OCI-LY7 (cell line): ENCODE results near the gene LUZP1. TPM values are rescaled to one million over a fixed set of nuclear protein-coding genes. Genes with fewer than 3 reads are reported as not detected.

ENCODE experiments used
- BruUV-seq: library from RNA; stranded (reverse); fragments of 400-500 nt; replicated peaks from 2 replicates; lab custom pipeline; 2021; lab: Mats Ljungman, UMichigan
- CTCF ChIA-PET: fragments of 300-600 bp; sonication (Branson Sonifier 250); formaldehyde crosslinking; loops from one replicate; lab custom pipeline; 2022; ENCODE audit warnings: antibody characterized with exemption; ENCODE audit not compliant: unreplicated experiment; lab: Charles Lee
- POLR2A ChIA-PET: fragments of 300-600 bp; sonication (Branson Sonifier 250); formaldehyde crosslinking; loops from one replicate; lab custom pipeline; 2022; ENCODE audit warnings: antibody characterized with exemption; lab: Charles Lee
- DNase-seq: peaks from one replicate; pipeline ENCODE4 v3.0.0-alpha.2; 2015; ENCODE audit warnings: low spot score
- H2AFZ ChIP-seq: fragments of 200-600 bp; sonication (generic), shearing (Covaris generic); 2 replicates; pipeline ENCODE4 v1.6.1; 2014; ENCODE audit warnings: mild to moderate bottlenecking, antibody characterized with exemption, low read length, moderate library complexity
- H3K27ac ChIP-seq: fragments of 200-600 bp; sonication (generic); 2 replicates; pipeline ENCODE4 v1.5.1; 2014; ENCODE audit warnings: mixed run types, low read depth, mild to moderate bottlenecking, moderate library complexity, low read length, inconsistent platforms; ENCODE audit not compliant: poor library complexity, severe bottlenecking
- H3K36me3 ChIP-seq: fragments of 200-600 bp; sonication (generic); 2 replicates; pipeline ENCODE4 v1.6.1; 2014; ENCODE audit warnings: mild to moderate bottlenecking, antibody characterized with exemption, low read length, moderate library complexity, mixed read lengths; ENCODE audit not compliant: insufficient read depth
- H3K4me1 ChIP-seq: fragments of 200-600 bp; sonication (generic); 2 replicates; pipeline ENCODE4 v1.5.1; 2014; ENCODE audit warnings: mild to moderate bottlenecking, low read length; ENCODE audit not compliant: insufficient read depth, poor library complexity, severe bottlenecking
- H3K4me2 ChIP-seq: fragments of 200-600 bp; sonication (generic); 2 replicates; pipeline ENCODE4 v1.6.1; 2014; ENCODE audit warnings: mild to moderate bottlenecking, low read length
- H3K4me3 ChIP-seq: fragments of 200-600 bp; sonication (generic); 2 replicates; pipeline ENCODE4 v1.5.1; 2014; ENCODE audit warnings: mild to moderate bottlenecking, low read depth, low read length; ENCODE audit not compliant: poor library complexity, severe bottlenecking
- H3K79me2 ChIP-seq: fragments of 200-600 bp; sonication (generic); 2 replicates; pipeline ENCODE4 v1.6.1; 2016; ENCODE audit warnings: low read depth, mild to moderate bottlenecking, low read length, moderate library complexity, mixed read lengths; ENCODE audit not compliant: insufficient read depth
- H3K9me2 ChIP-seq: fragments of 200-600 bp; sonication (generic); 2 replicates; pipeline ENCODE4 v1.6.1; 2016; ENCODE audit warnings: mild to moderate bottlenecking, low read length, mixed read lengths; ENCODE audit not compliant: insufficient read depth
- H3K9me3 ChIP-seq: fragments of 200-600 bp; sonication (generic); 2 replicates; pipeline ENCODE4 v1.6.1; 2014; ENCODE audit warnings: mild to moderate bottlenecking, mixed run types, low read length, mixed read lengths
- H4K20me1 ChIP-seq: fragments of 200-600 bp; sonication (generic); 2 replicates; pipeline ENCODE4 v1.6.1; 2014; ENCODE audit warnings: mild to moderate bottlenecking, antibody characterized with exemption, low read length, moderate library complexity, mixed read lengths; ENCODE audit not compliant: insufficient read depth
- EZH2phosphoT487 ChIP-seq: fragments of 200-600 bp; sonication (generic); IDR thresholded peaks from 2 replicates; pipeline ENCODE4 v1.6.1; 2018; ENCODE audit warnings: low read depth, borderline replicate concordance, mild to moderate bottlenecking, mixed run types, antibody characterized with exemption, low read length, moderate library complexity, mixed read lengths
- intact Hi-C: fragments of 100-400 bp; cut with micrococcal nuclease; formaldehyde crosslinking; loops from one replicate; pipeline ENCODE4 v1.10.0; 2022; ENCODE audit not compliant: unreplicated experiment
- total RNA-seq, 2 experiments: library from RNA; depleted of rRNA in 1 of 2; stranded (reverse); fragments of >200 nt in 1 of 2; shearing (Covaris generic) in 1 of 2; gene quantifications; 2 replicates each; pipeline ENCODE4 v1.2.3, GENCODE V29; 2014 to 2022
- TF ChIP-seq, protein P1 (sequence below): fragments of 200-600 bp; sonication (generic); conservative IDR thresholded peaks from 2 replicates; pipeline ENCODE4 v1.5.1; 2014; ENCODE audit warnings: mild to moderate bottlenecking, antibody characterized with exemption, low read length, moderate library complexity, mixed read lengths

Gene LUZP1
- total RNA-seq, 2 experiments from 2014 or later: 7.6 to 13.6 TPM

DNA sequence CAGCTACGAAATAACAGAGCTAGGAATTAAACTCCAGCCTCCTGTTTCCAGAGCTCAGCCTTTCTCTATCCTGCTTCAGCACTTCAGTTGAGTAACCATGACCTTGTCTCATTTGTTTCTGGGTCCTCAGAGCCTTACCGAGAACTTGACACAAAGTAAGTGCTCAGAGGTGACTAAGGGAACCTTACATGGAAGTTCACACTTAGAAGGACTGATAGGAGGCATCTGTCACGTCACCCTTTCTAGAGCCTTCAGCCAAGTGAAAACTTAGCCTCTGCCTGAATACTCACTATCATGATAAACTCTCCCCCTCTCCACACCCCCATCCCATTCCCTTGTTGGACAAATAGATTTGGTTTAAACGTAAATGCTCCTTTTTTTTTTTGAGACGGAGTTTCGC is 9.8 kb upstream of the LUZP1 start:
- ChIA-PET POLR2A (interaction anchor here (0.6 to 1.3 kb wide), 4 partner anchors 9 to 678 kb away, joined by 4 to 7 read pairs (median 4); partner anchors contain the start of gene LUZP1), CTCF (interaction anchor here (1.3 kb wide), 1 partner anchor 79 kb away, joined by 3 read pairs; no protein-coding TSS in a partner anchor)
- intact Hi-C loops: no loop called here
- H3K36me3 ChIP-seq: no peaks in the 10 kb centered on the region
- no peaks in the 10 kb centered on the region for H3K9me2 ChIP-seq
- DNase-seq: no peak
- H4K20me1 ChIP-seq: no peaks in the 10 kb centered on the region
- BruUV-seq: no TSS peak
- H3K9me3 ChIP-seq: no peaks in the 10 kb centered on the region
- peak overlapping the region; percentile 54 for H3K27ac ChIP-seq
- no peaks in the 10 kb centered on the region for H3K79me2 ChIP-seq
- H3K4me3 ChIP-seq: peak overlapping the region; percentile 62
- H3K4me2 ChIP-seq: peak overlapping the region; percentile 76
- peaks cover 47% of the 10 kb centered on the region for H3K4me1 ChIP-seq
- TF ChIP-seq EZH2phosphoT487: no peak
- TF ChIP-seq, protein P1, sequence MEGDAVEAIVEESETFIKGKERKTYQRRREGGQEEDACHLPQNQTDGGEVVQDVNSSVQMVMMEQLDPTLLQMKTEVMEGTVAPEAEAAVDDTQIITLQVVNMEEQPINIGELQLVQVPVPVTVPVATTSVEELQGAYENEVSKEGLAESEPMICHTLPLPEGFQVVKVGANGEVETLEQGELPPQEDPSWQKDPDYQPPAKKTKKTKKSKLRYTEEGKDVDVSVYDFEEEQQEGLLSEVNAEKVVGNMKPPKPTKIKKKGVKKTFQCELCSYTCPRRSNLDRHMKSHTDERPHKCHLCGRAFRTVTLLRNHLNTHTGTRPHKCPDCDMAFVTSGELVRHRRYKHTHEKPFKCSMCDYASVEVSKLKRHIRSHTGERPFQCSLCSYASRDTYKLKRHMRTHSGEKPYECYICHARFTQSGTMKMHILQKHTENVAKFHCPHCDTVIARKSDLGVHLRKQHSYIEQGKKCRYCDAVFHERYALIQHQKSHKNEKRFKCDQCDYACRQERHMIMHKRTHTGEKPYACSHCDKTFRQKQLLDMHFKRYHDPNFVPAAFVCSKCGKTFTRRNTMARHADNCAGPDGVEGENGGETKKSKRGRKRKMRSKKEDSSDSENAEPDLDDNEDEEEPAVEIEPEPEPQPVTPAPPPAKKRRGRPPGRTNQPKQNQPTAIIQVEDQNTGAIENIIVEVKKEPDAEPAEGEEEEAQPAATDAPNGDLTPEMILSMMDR: no peak
- H2AFZ ChIP-seq: peak overlapping the region; percentile 88

- intact Hi-C loops: no loop called here
- H4K20me1 ChIP-seq: no peaks in the 10 kb centered on the region
- H3K36me3 ChIP-seq: no peaks in the 10 kb centered on the region
- no peaks in the 10 kb centered on the region for H3K9me2 ChIP-seq
- peak overlapping the region; percentile 54 for H3K27ac ChIP-seq
- POLR2A ChIA-PET: interaction anchor here (0.6 to 1.3 kb wide), 4 partner anchors 9 to 677 kb away, joined by 3 to 5 read pairs (median 4); partner anchors contain the start of gene LUZP1
- H2AFZ ChIP-seq: peak overlapping the region; percentile 88
- BruUV-seq: no TSS peak
- CTCF ChIA-PET: interaction anchor here (1.3 kb wide), 1 partner anchor 79 kb away, joined by 3 read pairs; no protein-coding TSS in a partner anchor
- TF ChIP-seq, protein P1: no peak
- no peak for TF ChIP-seq EZH2phosphoT487
- DNase-seq: peak; percentile 90
- peak overlapping the region; percentile 76 for H3K4me2 ChIP-seq
- H3K79me2 ChIP-seq: no peaks in the 10 kb centered on the region
- no peaks in the 10 kb centered on the region for H3K9me3 ChIP-seq
- peak overlapping the region; percentile 62 for H3K4me3 ChIP-seq
- H3K4me1 ChIP-seq: peaks cover 47% of the 10 kb centered on the region
Measured at GRCh38 chr1:23177438-23178380, 9.1 kb upstream of the LUZP1 start.
